MM.1S (cell line): ENCODE measurements around the gene PRCC.

Experiments used
- DNase-seq: peaks from one replicate; pipeline ENCODE4 v3.0.0-alpha.2; 2015
- H2AFZ ChIP-seq: fragments of 300-600 bp; sonication (generic); 2 replicates; pipeline ENCODE4 v1.6.0; 2016; ENCODE audit warnings: antibody characterized with exemption, low read length
- H3F3A ChIP-seq: fragments of 300-600 bp; sonication (generic); 2 replicates; pipeline ENCODE4 v1.6.1; 2016; ENCODE audit warnings: mild to moderate bottlenecking, antibody characterized with exemption, low read length, moderate library complexity, mixed read lengths; ENCODE audit not compliant: insufficient read depth
- H3K27ac ChIP-seq: fragments of 300-600 bp; sonication (generic); 2 replicates; pipeline ENCODE4 v1.5.1; 2016; ENCODE audit warnings: mild to moderate bottlenecking, low read length
- H3K27me3 ChIP-seq: fragments of 300-600 bp; sonication (generic); replicated peaks from 2 replicates; pipeline ENCODE4 v1.6.0; 2016; ENCODE audit warnings: low read length; ENCODE audit not compliant: insufficient read depth
- H3K36me3 ChIP-seq: fragments of 300-600 bp; sonication (generic); replicated peaks from 2 replicates; pipeline ENCODE4 v1.6.1; 2016; ENCODE audit warnings: mild to moderate bottlenecking, low read length, mixed read lengths; ENCODE audit not compliant: insufficient read depth
- H3K4me1 ChIP-seq: fragments of 300-600 bp; sonication (generic); 2 replicates; pipeline ENCODE4 v1.6.1; 2016; ENCODE audit warnings: low read length, mixed read lengths
- H3K4me2 ChIP-seq: fragments of 300-600 bp; sonication (generic); 2 replicates; pipeline ENCODE4 v1.6.0; 2016; ENCODE audit warnings: low read depth, low read length
- H3K4me3 ChIP-seq: fragments of 300-600 bp; sonication (generic); 2 replicates; pipeline ENCODE4 v1.5.1; 2016; ENCODE audit warnings: low read length, mixed read lengths
- H3K79me2 ChIP-seq: fragments of 300-600 bp; sonication (generic); 2 replicates; pipeline ENCODE4 v1.6.1; 2016; ENCODE audit warnings: mixed run types, low read length, mixed read lengths
- H3K9ac ChIP-seq: fragments of 300-600 bp; sonication (generic); 2 replicates; pipeline ENCODE4 v1.6.1; 2016; ENCODE audit warnings: low read length, mixed read lengths
- H3K9me2 ChIP-seq: fragments of 300-600 bp; sonication (generic); replicated peaks from 2 replicates; pipeline ENCODE4 v1.6.1; 2016; ENCODE audit warnings: mild to moderate bottlenecking, low read length, mixed read lengths; ENCODE audit not compliant: insufficient read depth
- H3K9me3 ChIP-seq: fragments of 300-600 bp; sonication (generic); replicated peaks from 2 replicates; pipeline ENCODE4 v1.6.1; 2016; ENCODE audit warnings: mild to moderate bottlenecking, low read length, mixed read lengths; ENCODE audit not compliant: insufficient read depth
- H4K20me1 ChIP-seq: fragments of 300-600 bp; sonication (generic); 2 replicates; pipeline ENCODE4 v1.6.1; 2016; ENCODE audit warnings: mild to moderate bottlenecking, low read length, moderate library complexity, mixed read lengths; ENCODE audit not compliant: insufficient read depth
- CTCF ChIP-seq: fragments of 300-600 bp; sonication (generic); IDR thresholded peaks from 2 replicates; pipeline ENCODE4 v1.5.1; 2016; ENCODE audit warnings: antibody characterized with exemption, low read length, mixed read lengths
- EZH2 ChIP-seq: fragments of 300-600 bp; sonication (generic); optimal IDR thresholded peaks from 2 replicates; pipeline ENCODE3; 2017; ENCODE audit warnings: low read depth, mild to moderate bottlenecking, antibody characterized with exemption, low read length, mixed read lengths
- EZH2phosphoT487 ChIP-seq: fragments of 300-600 bp; sonication (generic); IDR thresholded peaks from 2 replicates; pipeline ENCODE4 v1.6.1; 2018; ENCODE audit warnings: antibody characterized with exemption, low read length

The PRCC gene

DNA sequence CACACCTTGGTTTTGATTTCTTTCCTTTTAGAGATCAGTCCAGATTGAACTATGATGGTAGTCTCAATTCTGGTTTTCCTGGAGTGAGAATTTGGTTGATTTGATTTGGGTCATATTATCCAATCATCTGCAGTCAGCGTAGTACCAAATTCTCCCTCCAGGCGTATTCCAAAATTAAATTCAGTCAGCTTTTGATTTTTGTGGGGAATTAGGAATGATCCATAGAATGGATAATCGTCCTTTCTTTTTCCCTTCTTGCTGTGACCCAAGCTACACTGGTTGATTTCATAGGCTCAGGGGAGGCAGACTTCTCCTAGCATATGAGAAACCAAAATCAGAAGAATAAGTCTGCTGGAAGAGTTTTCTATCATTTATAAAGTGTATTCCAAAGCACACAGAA lies 4.9 kb downstream of the PRCC start:
- no peak for TF ChIP-seq EZH2phosphoT487
- TF ChIP-seq EZH2: no peak
- no peak for TF ChIP-seq CTCF
- Histone ChIP-seq H3K4me2 (no peak overlapping the region), H3F3A (peaks cover 10% of the 10 kb centered on the region; the same call in 1 of the 2 replicates), H3K9me3 (no peaks in the 10 kb centered on the region), H3K4me3 (no peak overlapping the region), H3K4me1 (peaks cover 7% of the 10 kb centered on the region), H3K36me3 (no peaks in the 10 kb centered on the region; the same call in 1 of the 2 replicates), H3K9me2 (no peaks in the 10 kb centered on the region), H3K79me2 (peaks cover 95% of the 10 kb centered on the region), H3K27me3 (no peaks in the 10 kb centered on the region), H4K20me1 (peaks cover 24% of the 10 kb centered on the region; the same call in 1 of the 2 replicates), H3K9ac (no peak overlapping the region), H3K27ac (no peak overlapping the region), H2AFZ (no peak overlapping the region)
- no peak for DNase-seq

GRCh38 chr1:156772728-156773497 lies 5.6 kb downstream of the PRCC start:
- no peak overlapping the region for H2AFZ ChIP-seq
- H3F3A ChIP-seq: peaks cover 10% of the 10 kb centered on the region; the same call in 1 of the 2 replicates
- no peaks in the 10 kb centered on the region for H3K9me2 ChIP-seq
- no peak overlapping the region for H3K4me2 ChIP-seq
- H3K27ac ChIP-seq: no peak overlapping the region
- no peaks in the 10 kb centered on the region; the same call in 1 of the 2 replicates for H3K36me3 ChIP-seq
- no peak overlapping the region for H3K4me3 ChIP-seq
- H3K4me1 ChIP-seq: peaks cover 7% of the 10 kb centered on the region
- H3K79me2 ChIP-seq: peaks cover 96% of the 10 kb centered on the region
- no peak for DNase-seq
- H4K20me1 ChIP-seq: peaks cover 30% of the 10 kb centered on the region; the same call in 1 of the 2 replicates
- TF ChIP-seq EZH2phosphoT487 (no peak), EZH2 (no peak), CTCF (no peak)
- no peaks in the 10 kb centered on the region for H3K27me3 ChIP-seq
- no peaks in the 10 kb centered on the region for H3K9me3 ChIP-seq
- no peak overlapping the region for H3K9ac ChIP-seq

GRCh38 chr1:156773607-156774006 lies 6.3 kb downstream of the PRCC start:
- H3K4me1 ChIP-seq: peaks cover 7% of the 10 kb centered on the region
- H3K9me3 ChIP-seq: no peaks in the 10 kb centered on the region
- H3K4me2 ChIP-seq: no peak overlapping the region
- H3K9ac ChIP-seq: no peak overlapping the region
- peaks cover 7% of the 10 kb centered on the region; the same call in 1 of the 2 replicates for H3F3A ChIP-seq
- H4K20me1 ChIP-seq: peaks cover 30% of the 10 kb centered on the region; the same call in 1 of the 2 replicates
- DNase-seq: no peak
- no peak overlapping the region for H3K4me3 ChIP-seq
- no peaks in the 10 kb centered on the region for H3K9me2 ChIP-seq
- no peaks in the 10 kb centered on the region for H3K27me3 ChIP-seq
- TF ChIP-seq EZH2phosphoT487: no peak
- TF ChIP-seq CTCF: peak; percentile 20
- peaks cover 96% of the 10 kb centered on the region for H3K79me2 ChIP-seq
- H3K27ac ChIP-seq: no peak overlapping the region
- no peak overlapping the region for H2AFZ ChIP-seq
- no peaks in the 10 kb centered on the region; the same call in 1 of the 2 replicates for H3K36me3 ChIP-seq
